ENCODE data around the gene KLHDC1. TPM values are rescaled to one million over a fixed set of nuclear protein-coding genes. Genes with fewer than 3 reads are reported as not detected.

Gene KLHDC1
- total and polyA plus RNA-seq, 9 of the 15 experiments (the other 6 are each of a cell fraction or from before 2014, with no cell fraction given): 0.08 to 0.41 (median 0.18) TPM

DNA sequence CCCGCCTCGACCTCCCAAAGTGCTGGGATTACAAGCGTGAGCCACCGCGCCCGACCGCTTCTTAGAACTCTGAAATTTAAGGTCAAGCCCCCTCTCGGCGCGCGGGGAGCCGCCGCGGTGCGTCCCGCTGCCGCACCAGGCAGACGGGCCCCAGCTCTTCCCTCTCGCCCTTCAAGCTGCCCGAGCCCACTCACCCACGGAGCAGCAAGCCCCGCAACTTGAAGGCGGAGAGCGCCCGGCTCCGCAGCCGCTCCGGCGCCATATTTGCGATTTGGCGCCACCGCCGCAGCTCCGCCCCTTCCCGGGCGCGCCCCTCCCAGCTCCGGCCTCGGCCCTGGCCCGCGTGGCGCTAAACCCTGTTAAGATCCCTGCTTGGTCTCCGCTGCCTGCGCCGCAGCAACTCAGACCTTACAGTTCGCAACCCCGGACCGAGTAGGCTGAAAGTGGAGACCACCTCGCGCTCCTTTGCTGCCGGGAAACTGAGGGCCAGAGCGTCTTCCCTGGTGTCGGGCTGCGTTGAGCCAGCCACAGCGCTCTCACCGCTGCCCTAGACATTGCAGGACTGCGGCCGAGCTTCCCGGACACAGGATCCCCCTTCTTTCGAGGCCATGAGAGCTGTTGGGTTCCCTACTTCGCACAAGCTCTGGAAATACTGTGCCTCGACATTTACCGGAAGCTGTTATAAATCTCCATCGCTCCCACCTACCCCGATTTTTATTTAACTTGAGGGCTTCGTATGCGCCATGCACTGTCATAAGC is 4.8 kb upstream of the KLHDC1 start, which contains the start of gene POLE2 (continued):
- TF ChIP-seq, protein P1, sequence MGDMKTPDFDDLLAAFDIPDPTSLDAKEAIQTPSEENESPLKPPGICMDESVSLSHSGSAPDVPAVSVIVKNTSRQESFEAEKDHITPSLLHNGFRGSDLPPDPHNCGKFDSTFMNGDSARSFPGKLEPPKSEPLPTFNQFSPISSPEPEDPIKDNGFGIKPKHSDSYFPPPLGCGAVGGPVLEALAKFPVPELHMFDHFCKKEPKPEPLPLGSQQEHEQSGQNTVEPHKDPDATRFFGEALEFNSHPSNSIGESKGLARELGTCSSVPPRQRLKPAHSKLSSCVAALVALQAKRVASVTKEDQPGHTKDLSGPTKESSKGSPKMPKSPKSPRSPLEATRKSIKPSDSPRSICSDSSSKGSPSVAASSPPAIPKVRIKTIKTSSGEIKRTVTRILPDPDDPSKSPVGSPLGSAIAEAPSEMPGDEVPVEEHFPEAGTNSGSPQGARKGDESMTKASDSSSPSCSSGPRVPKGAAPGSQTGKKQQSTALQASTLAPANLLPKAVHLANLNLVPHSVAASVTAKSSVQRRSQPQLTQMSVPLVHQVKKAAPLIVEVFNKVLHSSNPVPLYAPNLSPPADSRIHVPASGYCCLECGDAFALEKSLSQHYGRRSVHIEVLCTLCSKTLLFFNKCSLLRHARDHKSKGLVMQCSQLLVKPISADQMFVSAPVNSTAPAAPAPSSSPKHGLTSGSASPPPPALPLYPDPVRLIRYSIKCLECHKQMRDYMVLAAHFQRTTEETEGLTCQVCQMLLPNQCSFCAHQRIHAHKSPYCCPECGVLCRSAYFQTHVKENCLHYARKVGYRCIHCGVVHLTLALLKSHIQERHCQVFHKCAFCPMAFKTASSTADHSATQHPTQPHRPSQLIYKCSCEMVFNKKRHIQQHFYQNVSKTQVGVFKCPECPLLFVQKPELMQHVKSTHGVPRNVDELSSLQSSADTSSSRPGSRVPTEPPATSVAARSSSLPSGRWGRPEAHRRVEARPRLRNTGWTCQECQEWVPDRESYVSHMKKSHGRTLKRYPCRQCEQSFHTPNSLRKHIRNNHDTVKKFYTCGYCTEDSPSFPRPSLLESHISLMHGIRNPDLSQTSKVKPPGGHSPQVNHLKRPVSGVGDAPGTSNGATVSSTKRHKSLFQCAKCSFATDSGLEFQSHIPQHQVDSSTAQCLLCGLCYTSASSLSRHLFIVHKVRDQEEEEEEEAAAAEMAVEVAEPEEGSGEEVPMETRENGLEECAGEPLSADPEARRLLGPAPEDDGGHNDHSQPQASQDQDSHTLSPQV (IDR thresholded peaks at IDR 0.05): peak; percentile 97
- no peak for TF ChIP-seq ATF1 (CRISPR knock-in tag; IDR thresholded peaks at IDR 0.05)
- TF ChIP-seq ATF1 (tag; IDR thresholded peaks at IDR 0.05): peak; percentile 34; the same call in 1 of the 2 replicates
- TF ChIP-seq CHD2 (IDR thresholded peaks at IDR 0.05; ENCODE audit: low read depth, low read length): no peak
- TF ChIP-seq NFRKB (IDR thresholded peaks at IDR 0.05; ENCODE audit: low read depth): peak; percentile 64; the same call in 1 of the 2 replicates
- TF ChIP-seq, protein P2, sequence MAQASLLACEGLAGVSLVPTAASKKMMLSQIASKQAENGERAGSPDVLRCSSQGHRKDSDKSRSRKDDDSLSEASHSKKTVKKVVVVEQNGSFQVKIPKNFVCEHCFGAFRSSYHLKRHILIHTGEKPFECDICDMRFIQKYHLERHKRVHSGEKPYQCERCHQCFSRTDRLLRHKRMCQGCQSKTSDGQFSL (CRISPR knock-in tag; IDR thresholded peaks at IDR 0.05): peak; percentile 50; the same call in 1 of the 2 replicates
- TF ChIP-seq, protein P2 (tag; IDR thresholded peaks at IDR 0.05): no peak
- TF ChIP-seq, protein P3, sequence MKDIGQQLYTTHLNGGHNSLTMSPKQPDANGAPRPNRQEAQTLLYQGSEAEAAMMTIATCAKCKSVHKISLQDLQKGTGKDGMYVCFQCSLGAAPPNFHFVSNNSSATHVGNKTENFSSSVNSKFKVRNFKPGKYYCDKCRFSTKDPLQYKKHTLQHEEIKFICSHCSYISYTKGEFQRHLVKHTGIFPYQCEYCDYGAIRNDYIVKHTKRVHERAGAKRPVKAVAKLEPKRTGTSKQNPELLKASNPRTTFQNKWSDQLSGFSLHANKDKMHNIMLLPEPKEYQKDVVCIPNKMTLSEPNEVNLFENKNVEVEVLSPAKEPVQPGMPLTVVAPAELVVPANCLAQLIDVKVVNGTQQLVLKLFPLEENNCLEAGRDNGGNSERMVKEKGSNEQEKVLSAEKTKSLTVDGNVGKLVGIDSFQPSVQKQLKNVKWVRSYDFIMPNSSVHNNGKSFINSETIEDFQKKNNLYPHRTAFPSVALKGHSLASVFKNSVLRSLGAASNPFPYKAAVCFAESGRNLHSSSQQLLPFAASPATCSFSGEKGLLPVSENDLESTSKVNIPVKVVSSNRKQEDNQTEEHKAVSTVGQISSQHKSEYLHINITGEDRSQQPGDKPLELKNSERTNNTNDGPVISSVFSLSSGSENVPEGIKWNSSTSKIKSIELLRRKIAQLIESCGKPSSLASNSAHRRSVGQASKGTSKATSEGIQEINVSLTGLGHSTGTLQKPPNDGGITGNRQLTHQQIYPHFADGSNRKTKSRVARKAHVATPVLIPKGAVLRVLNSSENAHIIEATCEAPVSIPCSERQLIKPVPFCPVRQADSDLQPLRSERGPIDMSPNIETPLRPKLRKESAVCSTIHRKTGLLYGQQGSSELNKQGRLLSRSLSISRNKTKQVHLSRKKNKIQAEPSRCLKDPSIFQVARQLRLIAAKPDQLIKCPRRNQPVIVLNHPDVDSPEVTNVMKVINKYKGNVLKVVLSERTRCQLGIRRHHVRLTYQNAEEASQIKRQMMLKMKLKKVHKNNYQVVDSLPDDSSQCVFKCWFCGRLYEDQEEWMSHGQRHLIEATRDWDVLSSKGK (CRISPR knock-in tag; IDR thresholded peaks at IDR 0.05): no peak
- TF ChIP-seq, protein P4, sequence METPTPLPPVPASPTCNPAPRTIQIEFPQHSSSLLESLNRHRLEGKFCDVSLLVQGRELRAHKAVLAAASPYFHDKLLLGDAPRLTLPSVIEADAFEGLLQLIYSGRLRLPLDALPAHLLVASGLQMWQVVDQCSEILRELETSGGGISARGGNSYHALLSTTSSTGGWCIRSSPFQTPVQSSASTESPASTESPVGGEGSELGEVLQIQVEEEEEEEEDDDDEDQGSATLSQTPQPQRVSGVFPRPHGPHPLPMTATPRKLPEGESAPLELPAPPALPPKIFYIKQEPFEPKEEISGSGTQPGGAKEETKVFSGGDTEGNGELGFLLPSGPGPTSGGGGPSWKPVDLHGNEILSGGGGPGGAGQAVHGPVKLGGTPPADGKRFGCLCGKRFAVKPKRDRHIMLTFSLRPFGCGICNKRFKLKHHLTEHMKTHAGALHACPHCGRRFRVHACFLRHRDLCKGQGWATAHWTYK (CRISPR knock-in tag; IDR thresholded peaks at IDR 0.05): peak; percentile 55; the same call in 1 of the 2 replicates
- TF ChIP-seq SMARCE1 (IDR thresholded peaks at IDR 0.05): no peak
- no peak for TF ChIP-seq ZNF134 (CRISPR knock-in tag; conservative IDR thresholded peaks at IDR 0.05)
- TF ChIP-seq, protein P5, sequence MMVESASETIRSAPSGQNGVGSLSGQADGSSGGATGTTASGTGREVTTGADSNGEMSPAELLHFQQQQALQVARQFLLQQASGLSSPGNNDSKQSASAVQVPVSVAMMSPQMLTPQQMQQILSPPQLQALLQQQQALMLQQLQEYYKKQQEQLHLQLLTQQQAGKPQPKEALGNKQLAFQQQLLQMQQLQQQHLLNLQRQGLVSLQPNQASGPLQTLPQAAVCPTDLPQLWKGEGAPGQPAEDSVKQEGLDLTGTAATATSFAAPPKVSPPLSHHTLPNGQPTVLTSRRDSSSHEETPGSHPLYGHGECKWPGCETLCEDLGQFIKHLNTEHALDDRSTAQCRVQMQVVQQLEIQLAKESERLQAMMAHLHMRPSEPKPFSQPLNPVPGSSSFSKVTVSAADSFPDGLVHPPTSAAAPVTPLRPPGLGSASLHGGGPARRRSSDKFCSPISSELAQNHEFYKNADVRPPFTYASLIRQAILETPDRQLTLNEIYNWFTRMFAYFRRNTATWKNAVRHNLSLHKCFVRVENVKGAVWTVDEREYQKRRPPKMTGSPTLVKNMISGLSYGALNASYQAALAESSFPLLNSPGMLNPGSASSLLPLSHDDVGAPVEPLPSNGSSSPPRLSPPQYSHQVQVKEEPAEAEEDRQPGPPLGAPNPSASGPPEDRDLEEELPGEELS (CRISPR knock-in tag; IDR thresholded peaks at IDR 0.05; ENCODE audit: borderline replicate concordance): 0 out of 2 replicates have a peak, but pooled peaks have one; percentile 18
- TF ChIP-seq ZNF12 (CRISPR knock-in tag; IDR thresholded peaks at IDR 0.05): 0 out of 2 replicates have a peak, but pooled peaks have one; percentile 10
- TF ChIP-seq RBM15 (IDR thresholded peaks at IDR 0.05; ENCODE audit: insufficient read depth, low read length): no peak
- TF ChIP-seq ZNF282 (CRISPR knock-in tag; IDR thresholded peaks at IDR 0.05): no peak

Measured in K562 (cell line).